OCI-LY7 (cell line): Measurements from ENCODE around the gene SPOP.

Source experiments
- CTCF ChIP-seq: fragments of 200-600 bp; sonication (generic); conservative IDR thresholded peaks from 2 replicates; pipeline ENCODE4 v1.5.1; 2014; ENCODE audit warnings: mild to moderate bottlenecking, antibody characterized with exemption, low read length, moderate library complexity, mixed read lengths
- EZH2phosphoT487 ChIP-seq: fragments of 200-600 bp; sonication (generic); IDR thresholded peaks from 2 replicates; pipeline ENCODE4 v1.6.1; 2018; ENCODE audit warnings: low read depth, borderline replicate concordance, mild to moderate bottlenecking, mixed run types, antibody characterized with exemption, low read length, moderate library complexity, mixed read lengths

DNA sequence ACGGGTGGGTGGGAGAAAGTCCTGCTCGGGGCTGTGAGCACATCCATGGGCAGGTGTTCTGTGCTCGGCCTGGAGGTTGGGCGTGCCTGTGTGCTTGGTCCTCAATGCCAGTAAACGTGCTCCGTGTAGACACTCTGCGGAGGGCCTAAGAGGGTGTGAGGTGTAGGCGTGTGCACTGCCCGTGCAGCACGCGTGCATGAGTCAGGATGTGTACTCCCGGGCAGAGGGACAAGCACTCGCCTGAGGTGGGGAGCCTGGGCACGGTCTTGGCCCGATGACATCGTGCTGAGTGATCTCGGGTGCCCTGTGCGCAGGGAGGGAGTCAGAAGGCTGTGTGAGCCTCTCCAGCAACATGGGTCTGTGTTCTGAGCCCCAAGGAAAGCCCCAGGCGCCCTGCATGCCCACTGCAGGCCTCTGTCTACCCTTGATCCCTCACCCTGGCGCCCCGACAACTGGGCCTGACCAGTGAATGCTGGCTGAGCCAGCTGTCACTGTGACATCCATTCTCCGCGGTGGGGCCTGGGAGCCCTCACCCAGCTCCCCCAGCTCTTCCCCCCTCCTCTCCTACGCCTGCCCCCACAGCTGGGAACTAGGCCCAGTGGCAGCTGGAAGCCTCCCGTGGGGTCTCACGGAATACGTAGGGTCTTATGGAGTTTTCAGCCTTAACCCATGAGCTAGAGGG, 125.7 kb downstream of the SPOP start:
- TF ChIP-seq CTCF (no peak), EZH2phosphoT487 (no peak)
